ENCODE data around the gene SLC16A12.

The SLC16A12 gene

GRCh38 chr10:89505640-89506275 is 29.6 kb downstream of the SLC16A12 start:
- no peak overlapping the region for H3K27ac ChIP-seq
- TF ChIP-seq ZFX (IDR thresholded peaks at IDR 0.05): no peak
- TF ChIP-seq, protein P1, sequence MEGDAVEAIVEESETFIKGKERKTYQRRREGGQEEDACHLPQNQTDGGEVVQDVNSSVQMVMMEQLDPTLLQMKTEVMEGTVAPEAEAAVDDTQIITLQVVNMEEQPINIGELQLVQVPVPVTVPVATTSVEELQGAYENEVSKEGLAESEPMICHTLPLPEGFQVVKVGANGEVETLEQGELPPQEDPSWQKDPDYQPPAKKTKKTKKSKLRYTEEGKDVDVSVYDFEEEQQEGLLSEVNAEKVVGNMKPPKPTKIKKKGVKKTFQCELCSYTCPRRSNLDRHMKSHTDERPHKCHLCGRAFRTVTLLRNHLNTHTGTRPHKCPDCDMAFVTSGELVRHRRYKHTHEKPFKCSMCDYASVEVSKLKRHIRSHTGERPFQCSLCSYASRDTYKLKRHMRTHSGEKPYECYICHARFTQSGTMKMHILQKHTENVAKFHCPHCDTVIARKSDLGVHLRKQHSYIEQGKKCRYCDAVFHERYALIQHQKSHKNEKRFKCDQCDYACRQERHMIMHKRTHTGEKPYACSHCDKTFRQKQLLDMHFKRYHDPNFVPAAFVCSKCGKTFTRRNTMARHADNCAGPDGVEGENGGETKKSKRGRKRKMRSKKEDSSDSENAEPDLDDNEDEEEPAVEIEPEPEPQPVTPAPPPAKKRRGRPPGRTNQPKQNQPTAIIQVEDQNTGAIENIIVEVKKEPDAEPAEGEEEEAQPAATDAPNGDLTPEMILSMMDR (conservative IDR thresholded peaks at IDR 0.05): no peak

DNA sequence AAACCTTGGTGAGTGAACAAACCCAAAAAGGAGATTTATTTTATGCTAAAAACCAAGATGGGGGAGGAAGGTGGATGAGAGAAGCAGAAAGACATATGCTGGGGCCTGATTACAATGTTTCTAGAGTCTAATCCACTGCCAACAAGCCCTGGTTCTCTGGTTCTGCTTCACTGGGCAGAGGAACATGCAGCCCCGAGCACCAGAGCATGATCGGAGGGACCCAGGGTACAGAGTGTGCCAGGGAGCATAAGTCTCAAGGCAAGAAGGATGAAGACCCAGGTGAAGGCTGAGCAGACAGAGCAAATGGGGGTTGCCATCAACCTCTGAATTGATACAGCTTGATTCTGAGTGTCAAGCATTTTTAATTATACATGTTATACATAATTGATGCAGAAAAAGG is 30.7 kb downstream of the SLC16A12 start:
- H3K27ac ChIP-seq: no peak overlapping the region
- TF ChIP-seq, protein P1 (conservative IDR thresholded peaks at IDR 0.05): no peak
- no peak for TF ChIP-seq ZFX (IDR thresholded peaks at IDR 0.05)

DNA sequence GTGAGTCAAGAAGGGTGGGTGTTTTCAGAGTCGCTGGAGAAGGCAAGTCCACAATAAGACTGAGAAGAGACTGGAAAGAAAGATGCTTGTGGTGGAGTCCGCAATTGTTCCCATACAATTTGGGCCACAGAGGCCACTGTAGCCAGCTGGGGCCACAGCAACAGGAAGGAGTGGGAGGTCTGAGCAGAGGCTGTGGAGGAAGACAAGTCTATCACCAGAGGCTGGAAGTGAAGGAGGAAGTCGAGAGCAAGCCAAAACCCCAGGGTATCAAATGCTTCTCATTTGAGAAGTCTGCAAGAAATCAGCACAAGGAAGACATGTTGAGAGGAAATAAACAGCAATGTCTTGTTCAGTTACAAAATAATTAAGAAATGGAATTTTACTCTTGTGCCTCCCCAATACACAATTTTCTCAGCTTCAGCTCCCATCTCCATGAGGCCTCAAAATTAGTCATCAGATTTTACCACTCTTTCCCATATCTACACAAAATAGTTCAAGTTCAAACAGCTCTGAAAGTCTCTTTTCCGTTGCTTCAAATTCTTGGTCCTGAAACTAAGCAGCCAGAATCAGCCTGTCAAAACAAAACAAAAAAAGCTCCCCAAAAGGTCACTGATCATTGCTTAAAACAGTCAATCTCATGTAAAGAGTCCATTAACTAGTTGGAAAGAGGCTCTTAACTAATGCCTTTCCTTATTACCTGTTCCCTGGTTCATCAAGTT is 31.6 kb downstream of the SLC16A12 start:
- H3K27ac ChIP-seq: no peak overlapping the region
- TF ChIP-seq, protein P1 (conservative IDR thresholded peaks at IDR 0.05): no peak
- no peak for TF ChIP-seq ZFX (IDR thresholded peaks at IDR 0.05)

GRCh38 chr10:89503151-89503550 is 32.2 kb downstream of the SLC16A12 start:
- no peak for TF ChIP-seq ZFX (IDR thresholded peaks at IDR 0.05)
- TF ChIP-seq, protein P1 (conservative IDR thresholded peaks at IDR 0.05): no peak
- no peak overlapping the region for H3K27ac ChIP-seq

DNA sequence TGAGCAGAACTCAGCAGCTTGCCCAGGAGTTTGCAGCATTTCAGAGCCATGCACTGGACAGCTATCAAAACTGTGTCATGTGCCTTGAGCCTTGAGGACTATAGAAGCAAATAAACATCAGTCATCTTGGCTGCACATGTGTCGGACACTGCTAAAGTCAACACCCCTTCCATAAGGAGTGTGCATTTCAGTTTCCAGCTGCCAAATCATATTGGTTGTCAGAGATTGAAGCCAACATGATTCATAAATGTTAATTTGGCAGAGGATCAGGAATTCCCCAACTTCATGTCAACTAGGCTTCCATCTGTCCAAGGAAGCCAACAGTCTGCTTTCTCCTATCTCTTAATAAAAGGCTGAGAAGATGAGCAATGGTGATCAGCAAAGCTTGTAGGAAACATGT is 32.8 kb downstream of the SLC16A12 start:
- H3K27ac ChIP-seq: no peak overlapping the region
- TF ChIP-seq, protein P1 (conservative IDR thresholded peaks at IDR 0.05): no peak
- TF ChIP-seq ZFX (IDR thresholded peaks at IDR 0.05): no peak

GRCh38 chr10:89494575-89494974 is 40.8 kb downstream of the SLC16A12 start:
- no peak overlapping the region for H3K27ac ChIP-seq
- TF ChIP-seq, protein P1 (conservative IDR thresholded peaks at IDR 0.05): no peak
- no peak for TF ChIP-seq ZFX (IDR thresholded peaks at IDR 0.05)

GRCh38 chr10:89494068-89494467 is 41.3 kb downstream of the SLC16A12 start:
- H3K27ac ChIP-seq: no peak overlapping the region
- no peak for TF ChIP-seq ZFX (IDR thresholded peaks at IDR 0.05)
- TF ChIP-seq, protein P1 (conservative IDR thresholded peaks at IDR 0.05): no peak

Data from C4-2B (cell line).